HG02763 (cell line): ENCODE measurements around the gene BCAS3.

ENCODE experiments used
- ATAC-seq: cut with Tn5 transposase; IDR thresholded peaks from one replicate; pipeline ENCODE4 v1.9.1; 2021; ENCODE audit warnings: mild to moderate bottlenecking, moderate library complexity; ENCODE audit not compliant: unreplicated experiment

Gene BCAS3

DNA sequence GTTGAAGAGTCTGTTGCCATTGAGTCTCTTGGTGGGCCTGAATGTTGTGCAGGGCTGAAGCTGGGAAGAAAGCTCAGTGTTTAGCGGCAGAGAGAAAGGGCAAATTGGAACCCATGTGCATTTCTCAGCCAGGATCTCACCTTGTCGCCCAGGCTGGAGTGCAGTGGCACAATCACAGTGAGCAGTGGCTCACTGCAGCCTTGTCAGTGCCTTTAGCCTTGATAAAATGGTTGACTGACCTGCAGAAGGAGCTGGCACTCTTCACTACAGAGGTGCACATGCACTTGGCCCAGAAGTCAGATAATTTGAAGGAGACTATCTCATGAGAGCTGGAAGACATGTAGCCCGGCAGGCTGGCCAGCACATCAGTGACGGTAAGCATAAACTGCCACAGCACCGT is 597.7 kb downstream of the BCAS3 start:
- no peak for ATAC-seq

- ATAC-seq: no peak
Measured at GRCh38 chr17:61276806-61277205, 599.2 kb downstream of the BCAS3 start.

- no peak for ATAC-seq
Measured at GRCh38 chr17:61279476-61280145, 602.0 kb downstream of the BCAS3 start.

DNA sequence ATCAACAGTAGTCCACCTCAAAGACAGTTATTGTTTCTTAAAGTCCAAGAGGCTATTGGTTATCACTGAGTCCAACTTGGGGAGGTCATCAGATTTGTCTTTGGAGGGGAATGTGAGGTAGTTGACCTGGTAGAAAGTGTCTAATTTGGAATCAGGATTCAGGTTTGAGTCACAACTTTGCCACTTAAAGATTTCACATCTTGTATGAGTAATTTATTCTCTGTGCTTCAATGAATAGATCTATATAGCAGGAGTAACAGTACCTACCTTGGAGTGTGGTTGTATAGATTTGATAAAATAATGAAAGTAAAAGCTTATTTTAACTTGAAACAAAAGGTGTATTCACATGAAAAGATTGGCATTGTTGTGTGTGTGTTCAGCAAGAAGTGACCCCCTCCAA is 602.7 kb downstream of the BCAS3 start:
- ATAC-seq: no peak

DNA sequence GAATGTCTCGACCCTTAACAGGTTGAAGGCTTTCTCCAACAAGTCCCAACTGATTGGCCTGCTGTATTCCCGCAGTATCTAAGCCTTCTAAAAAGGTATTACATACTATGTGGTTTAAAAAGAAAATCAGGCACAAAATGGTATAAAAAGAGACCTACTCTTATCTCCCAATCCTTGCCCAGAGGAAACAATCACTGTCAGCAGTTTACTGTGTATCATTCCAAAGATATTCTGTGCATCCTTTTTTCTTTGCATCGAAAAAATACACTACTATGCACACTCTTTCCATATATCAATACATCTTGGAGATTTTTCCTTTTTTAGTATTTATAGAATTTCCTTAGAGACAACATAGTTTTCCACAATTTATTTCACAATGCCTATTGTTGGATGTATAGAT is 603.2 kb downstream of the BCAS3 start:
- ATAC-seq: no peak

DNA sequence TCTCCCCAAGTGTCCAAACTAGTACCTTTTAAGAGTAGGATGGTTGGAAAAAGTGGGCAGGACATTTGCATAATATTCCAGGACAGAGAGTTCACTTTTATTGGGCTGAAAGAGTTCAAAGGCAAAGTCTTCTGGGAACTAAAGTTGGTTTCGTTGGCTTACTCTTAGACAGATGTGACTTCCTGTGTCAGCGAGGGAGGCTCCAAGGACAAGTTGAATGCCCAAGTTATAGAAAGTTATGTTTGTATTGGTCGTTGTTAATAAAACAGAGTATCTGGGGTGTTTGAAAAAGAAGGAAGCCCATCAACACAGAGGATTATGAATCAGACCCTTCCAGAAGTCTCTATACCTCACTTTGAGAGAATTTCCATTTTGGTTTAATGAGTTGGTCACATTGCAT is 604.7 kb downstream of the BCAS3 start:
- ATAC-seq: no peak

DNA sequence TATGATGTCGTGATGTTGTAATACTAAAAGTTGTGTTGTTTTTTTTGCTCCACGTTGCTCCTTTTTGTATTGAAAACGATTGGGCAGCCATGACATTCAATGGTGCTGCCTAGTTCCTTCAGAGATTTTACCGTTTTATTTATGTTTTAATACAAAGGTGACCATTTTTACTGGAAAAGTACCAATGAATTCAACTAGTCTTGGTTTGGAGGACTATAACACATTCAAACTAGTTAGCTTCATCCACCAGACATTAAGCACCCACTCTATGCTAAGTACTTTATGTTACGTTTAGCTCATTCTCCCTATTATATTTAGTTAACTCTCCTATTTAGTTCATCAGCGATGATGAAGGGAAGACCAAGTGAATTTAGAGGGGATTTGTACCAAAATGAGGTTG is 605.4 kb downstream of the BCAS3 start:
- no peak for ATAC-seq

GRCh38 chr17:61284174-61284573 is 606.5 kb downstream of the BCAS3 start:
- ATAC-seq: no peak

DNA sequence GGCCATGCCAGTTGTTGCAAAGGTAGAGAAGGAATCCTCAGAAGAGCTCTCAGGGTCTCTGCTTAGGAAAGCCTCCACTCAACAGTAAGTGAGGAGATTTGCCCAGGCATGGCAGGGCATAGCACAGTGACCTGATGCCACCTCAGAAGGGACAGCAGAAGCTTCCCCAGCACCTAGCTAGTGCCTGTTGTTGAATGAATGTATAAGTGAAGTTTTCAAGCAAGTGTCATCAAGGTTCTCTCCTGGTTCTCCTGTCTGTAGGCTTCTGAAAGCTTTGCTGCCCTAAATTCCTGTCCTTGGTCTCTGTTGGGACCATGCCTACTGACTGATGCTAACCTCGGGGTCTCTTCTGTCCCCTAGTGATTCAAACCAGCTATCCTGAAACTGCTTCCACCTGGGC is 607.1 kb downstream of the BCAS3 start:
- no peak for ATAC-seq

GRCh38 chr17:61285526-61286320 is 608.1 kb downstream of the BCAS3 start:
- no peak for ATAC-seq

DNA sequence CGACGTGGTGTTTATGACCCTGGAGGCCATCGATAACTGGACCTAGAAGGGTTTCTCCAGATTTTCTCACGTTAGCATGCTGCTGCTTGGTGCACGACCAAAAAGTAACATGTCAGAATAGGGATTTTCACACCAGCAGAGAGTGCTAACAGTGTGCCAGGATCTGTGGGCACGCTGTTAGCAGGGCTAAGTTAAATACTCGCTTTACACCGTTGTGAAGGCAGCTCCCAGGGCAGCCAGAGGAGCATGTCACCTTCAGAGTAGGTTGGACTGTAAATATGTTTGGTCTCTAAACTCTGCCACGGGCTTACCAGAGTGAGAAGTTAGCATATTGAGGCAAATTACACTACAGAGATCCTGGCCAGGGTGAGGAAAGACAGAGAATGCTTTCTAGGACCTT is 608.8 kb downstream of the BCAS3 start:
- no peak for ATAC-seq

- ATAC-seq: no peak
Measured at GRCh38 chr17:61289408-61290385, 612.0 kb downstream of the BCAS3 start.

GRCh38 chr17:61291451-61292285 is 614.0 kb downstream of the BCAS3 start:
- ATAC-seq: no peak

- ATAC-seq: no peak
Measured at GRCh38 chr17:61294286-61294685, 616.6 kb downstream of the BCAS3 start.

DNA sequence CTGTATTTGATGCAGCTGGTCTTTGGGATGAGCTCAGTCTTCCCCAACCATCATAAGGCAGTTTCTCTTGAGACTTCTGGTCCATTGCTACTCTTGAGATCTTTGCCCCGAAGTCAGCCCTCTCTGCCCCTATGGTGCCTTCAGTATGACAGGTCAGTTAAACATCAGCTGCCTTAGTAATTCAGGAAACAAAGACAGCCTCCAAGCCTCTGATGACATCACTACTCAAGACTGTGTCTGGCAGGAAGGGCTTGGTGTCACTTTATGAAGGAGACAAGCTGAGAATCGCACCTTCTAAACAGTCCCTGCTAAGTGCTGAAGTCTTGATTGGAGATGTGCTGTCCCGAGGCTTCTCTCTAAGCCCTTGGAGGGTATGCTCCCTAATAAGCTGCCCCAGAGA is 617.1 kb downstream of the BCAS3 start:
- ATAC-seq: no peak

DNA sequence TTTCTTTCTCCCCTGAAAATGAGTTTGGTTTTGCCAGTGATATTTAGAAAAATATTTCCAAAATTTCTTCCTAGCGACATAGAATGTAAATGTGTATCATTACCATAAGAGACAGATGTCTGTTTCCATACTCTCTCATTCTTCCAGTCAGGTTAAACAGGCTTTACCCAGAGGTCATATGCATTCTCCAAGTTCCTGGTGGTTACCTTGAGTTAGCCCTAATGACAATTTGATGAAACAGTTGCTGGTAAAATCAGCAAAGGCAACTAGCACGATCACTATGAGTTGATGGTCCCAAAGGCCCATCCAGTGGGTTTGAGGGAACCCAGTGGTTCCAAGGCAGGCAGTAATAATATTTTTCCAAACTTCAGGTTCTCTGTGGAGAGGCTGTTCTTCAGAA is 618.4 kb downstream of the BCAS3 start:
- ATAC-seq: no peak

DNA sequence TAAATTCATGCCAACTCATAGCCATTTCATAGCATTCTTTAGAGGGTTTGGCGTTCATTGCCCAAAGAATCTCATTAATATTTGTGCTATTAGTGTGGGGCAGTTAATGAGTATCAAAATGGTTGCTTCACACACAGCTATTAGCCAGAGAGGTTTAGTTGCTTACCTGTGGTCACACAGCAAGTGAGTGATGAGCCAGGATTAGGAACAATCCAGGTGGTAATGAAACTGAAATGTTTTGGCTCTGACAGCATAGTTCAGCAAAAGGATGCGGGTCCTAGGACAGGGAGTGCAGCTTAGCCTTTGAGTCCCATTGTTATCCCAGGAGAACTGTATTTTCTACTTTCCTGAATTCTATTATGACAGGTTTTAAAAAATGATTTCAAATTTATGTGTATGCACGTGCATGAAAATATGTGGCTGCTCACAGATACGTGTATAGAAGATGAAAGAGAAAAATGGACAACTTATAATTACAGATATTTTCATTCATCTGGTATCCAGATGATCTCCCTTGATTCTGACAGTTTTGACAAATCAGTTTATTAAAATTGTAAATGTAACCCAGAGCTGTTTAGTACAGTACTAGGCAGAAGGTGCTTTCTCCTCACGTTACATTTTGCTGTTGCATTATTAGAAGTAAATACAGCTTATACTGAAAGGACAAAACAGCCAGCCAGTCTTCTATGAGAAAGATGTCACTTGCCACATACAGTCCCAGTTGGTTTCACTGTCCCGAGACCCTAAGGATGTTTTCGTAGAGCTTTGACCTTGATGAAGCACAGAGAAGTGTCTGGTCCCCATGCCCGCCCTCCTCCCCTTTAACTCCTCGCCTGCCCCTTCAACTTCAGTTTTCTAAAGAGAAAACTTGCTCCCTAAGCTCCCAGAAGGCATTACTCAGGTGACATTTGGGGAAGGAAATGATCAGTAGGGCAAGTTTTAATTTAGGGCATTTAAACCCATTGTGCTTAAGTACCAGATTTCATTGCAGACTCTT is 622.2 kb downstream of the BCAS3 start:
- ATAC-seq: no peak

DNA sequence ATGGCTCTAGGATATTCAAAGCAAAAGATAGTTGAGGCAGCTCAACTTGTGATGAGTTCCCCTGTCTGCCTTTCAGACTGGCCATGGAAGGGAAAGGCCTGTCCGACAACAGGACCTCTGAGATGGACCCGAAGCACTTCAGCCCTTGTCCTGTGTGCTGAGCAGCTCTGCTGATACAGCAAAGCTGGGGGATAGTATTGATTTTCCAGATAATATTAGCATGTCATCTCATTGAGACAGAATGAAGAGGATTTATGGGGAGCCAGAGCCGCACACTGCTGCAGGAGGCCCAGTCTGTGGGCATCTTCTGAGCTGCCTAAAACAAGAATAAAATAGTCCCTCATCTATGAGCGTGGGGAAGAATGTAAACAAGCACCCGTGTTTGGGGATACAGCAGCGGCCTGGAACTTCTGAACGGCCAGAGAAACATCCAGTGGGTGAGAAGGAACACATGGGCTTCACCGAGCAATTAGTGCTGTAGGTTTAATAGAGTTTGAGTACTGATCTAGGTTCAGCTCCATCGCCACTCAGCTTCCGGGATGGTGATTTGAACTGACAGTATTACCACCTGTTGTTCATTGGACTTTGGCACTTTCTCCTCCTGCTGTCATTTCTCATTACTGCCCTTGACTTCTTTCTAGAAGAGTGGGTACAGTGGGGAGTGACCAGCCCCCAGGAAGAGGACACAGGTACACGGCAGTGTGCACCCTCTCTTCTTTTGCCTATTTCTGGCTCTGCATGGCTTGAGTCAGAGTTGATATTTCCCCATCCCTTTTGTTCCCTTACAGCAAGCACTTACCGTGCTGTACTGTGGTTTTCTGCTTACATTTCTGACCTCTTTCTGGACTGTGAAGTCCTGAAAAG is 625.5 kb downstream of the BCAS3 start:
- ATAC-seq: no peak

DNA sequence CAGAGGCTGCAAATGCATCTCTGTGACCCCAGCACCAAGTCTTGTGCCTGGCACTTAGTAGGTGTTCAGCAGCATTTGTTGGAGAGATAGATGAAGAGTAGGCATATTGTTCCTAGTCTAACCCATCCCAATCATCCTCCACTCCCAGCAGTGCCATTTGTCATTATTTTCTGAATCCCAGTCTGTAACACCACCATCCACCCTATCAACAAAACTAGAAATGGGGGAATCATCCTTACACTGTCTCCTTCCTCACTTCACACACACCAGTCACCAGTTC is 626.1 kb downstream of the BCAS3 start:
- ATAC-seq: no peak
